HepG2 (cell line): Measurements from ENCODE around the gene SMTN. TPM values are rescaled to one million over a fixed set of nuclear protein-coding genes. Genes with fewer than 3 reads are reported as not detected.

ENCODE experiments used
- ARNT2 ChIP-seq: sonication (generic); formaldehyde crosslinking; IDR thresholded peaks from 2 replicates; pipeline ENCODE4 v1.8.0; 2022; ENCODE audit warnings: mild to moderate bottlenecking, low read depth, missing genetic modification reagents, moderate library complexity
- CREM ChIP-seq, 2 experiments: sonication (generic) in 1 of 2; formaldehyde crosslinking in 1 of 2; IDR thresholded peaks; 2 replicates each; pipeline versions ENCODE4 v1.4.0 to v1.6.1; 2016 to 2020; ENCODE audit warnings: antibody characterized with exemption in 1 of 2, mild to moderate bottlenecking in 1 of 2, missing genetic modification reagents in 1 of 2
- DMAP1 ChIP-seq: IDR thresholded peaks from 2 replicates; pipeline ENCODE4 v1.6.1; 2016
- ETV5 ChIP-seq: IDR thresholded peaks from 2 replicates; pipeline ENCODE4 v1.6.1; 2018; ENCODE audit warnings: missing biosample characterization, missing genetic modification reagents, inconsistent platforms, borderline replicate concordance
- HNF4A ChIP-seq: sonication (generic); formaldehyde crosslinking; IDR thresholded peaks from 2 replicates; pipeline ENCODE4 v1.4.0; 2020; ENCODE audit warnings: missing genetic modification reagents
- MIXL1 ChIP-seq: IDR thresholded peaks from 2 replicates; pipeline ENCODE4 v1.6.1; 2016
- NCOR1 ChIP-seq: fragments of 200-600 bp; sonication (generic); IDR thresholded peaks from 2 replicates; pipeline ENCODE4 v1.7.0; 2017; ENCODE audit warnings: antibody characterized with exemption, low read length, borderline replicate concordance
- PHF8 ChIP-seq: sonication (generic); formaldehyde crosslinking; IDR thresholded peaks from 2 replicates; pipeline ENCODE4 v1.5.0; 2020; ENCODE audit warnings: missing genetic modification reagents
- RARA ChIP-seq: IDR thresholded peaks from 2 replicates; pipeline ENCODE4 v1.6.1; 2016; ENCODE audit warnings: missing genetic modification reagents, missing compliant biosample characterization
- SMAD1 ChIP-seq: sonication (generic); formaldehyde crosslinking; IDR thresholded peaks from 2 replicates; pipeline ENCODE4 v1.4.0; 2020; ENCODE audit warnings: missing genetic modification reagents, low read depth, mild to moderate bottlenecking, borderline replicate concordance
- SP2 ChIP-seq: sonication (generic); formaldehyde crosslinking; IDR thresholded peaks from 2 replicates; pipeline ENCODE4 v1.5.1; 2020; ENCODE audit warnings: mild to moderate bottlenecking, missing genetic modification reagents
- TEAD2 ChIP-seq: sonication (generic); formaldehyde crosslinking; IDR thresholded peaks from 2 replicates; pipeline ENCODE4 v1.9.0; 2021; ENCODE audit warnings: missing genetic modification reagents
- ZIK1 ChIP-seq: sonication (generic); formaldehyde crosslinking; IDR thresholded peaks from 2 replicates; pipeline ENCODE4 v1.5.0; 2020; ENCODE audit warnings: mild to moderate bottlenecking, low read depth, missing genetic modification reagents, borderline replicate concordance
- ZNF18 ChIP-seq: sonication (generic); formaldehyde crosslinking; IDR thresholded peaks from 2 replicates; pipeline ENCODE4 v1.8.0; 2022; ENCODE audit warnings: mild to moderate bottlenecking, missing genetic modification reagents; ENCODE audit not compliant: insufficient replicate concordance
- ZNF280B ChIP-seq: sonication (generic); formaldehyde crosslinking; IDR thresholded peaks from 2 replicates; pipeline ENCODE4 v1.5.0; 2020; ENCODE audit warnings: missing genetic modification reagents, mild to moderate bottlenecking, borderline replicate concordance
- ZNF333 ChIP-seq: sonication (generic); formaldehyde crosslinking; IDR thresholded peaks from 2 replicates; pipeline ENCODE4 v1.4.0; 2020; ENCODE audit warnings: mild to moderate bottlenecking, missing genetic modification reagents, borderline replicate concordance
- ZNF460 ChIP-seq: sonication (generic); formaldehyde crosslinking; IDR thresholded peaks from 2 replicates; pipeline ENCODE4 v1.5.1; 2020; ENCODE audit warnings: missing genetic modification reagents, mild to moderate bottlenecking, borderline replicate concordance
- ZNF501 ChIP-seq: sonication (generic); formaldehyde crosslinking; IDR thresholded peaks from 2 replicates; pipeline ENCODE4 v1.5.1; 2020; ENCODE audit warnings: mild to moderate bottlenecking, moderate library complexity, missing genetic modification reagents
- ZNF709 ChIP-seq: sonication (generic); formaldehyde crosslinking; IDR thresholded peaks from 2 replicates; pipeline ENCODE4 v1.5.0; 2020; ENCODE audit warnings: mild to moderate bottlenecking, missing genetic modification reagents
- ZSCAN21 ChIP-seq: sonication (generic); formaldehyde crosslinking; IDR thresholded peaks from 2 replicates; pipeline ENCODE4 v1.8.0; 2022; ENCODE audit warnings: mild to moderate bottlenecking, missing genetic modification reagents, moderate library complexity, borderline replicate concordance
- polyA plus RNA-seq, 8 experiments: library from polyadenylated mRNA; depleted of rRNA in 3 of 8; stranded (reverse) in 7 of 8; unstranded in 1 of 8; fragments of >200 nt; fragmentation: Illumina TruSeq in 4 of 8; extraction: Trizol in 4 of 8; gene quantifications; 2 replicates each; pipeline versions ENCODE4 v1.2.1 to v1.2.3, GENCODE V29; 2011 to 2016; ENCODE audit warnings: low read depth in 4 of 8, missing spikeins in 1 of 8, mixed read lengths in 1 of 8; ENCODE audit not compliant: insufficient read depth in 1 of 8
- total RNA-seq, 5 experiments: library from RNA; depleted of rRNA; stranded (reverse); fragments of >200 nt; fragmentation: Illumina TruSeq; extraction: Trizol; gene quantifications; 2 replicates each; pipeline ENCODE4 v1.2.3, GENCODE V29; 2016; ENCODE audit warnings: low read depth in 1 of 5
- TF ChIP-seq, protein P1 (sequence below): sonication (generic); formaldehyde crosslinking; IDR thresholded peaks from 2 replicates; pipeline ENCODE4 v1.5.1; 2020; ENCODE audit warnings: mild to moderate bottlenecking, missing genetic modification reagents, moderate library complexity
- TF ChIP-seq, protein P2 (sequence below): sonication (generic); formaldehyde crosslinking; IDR thresholded peaks from 2 replicates; pipeline ENCODE4 v1.4.0; 2020; ENCODE audit warnings: mild to moderate bottlenecking, missing genetic modification reagents

The SMTN gene
- total and polyA plus RNA-seq, 2 of the 13 experiments (the other 11 are each of a cell fraction or from before 2014, with no cell fraction given) = 14.7 to 26.1 TPM

- TF ChIP-seq, protein P1, sequence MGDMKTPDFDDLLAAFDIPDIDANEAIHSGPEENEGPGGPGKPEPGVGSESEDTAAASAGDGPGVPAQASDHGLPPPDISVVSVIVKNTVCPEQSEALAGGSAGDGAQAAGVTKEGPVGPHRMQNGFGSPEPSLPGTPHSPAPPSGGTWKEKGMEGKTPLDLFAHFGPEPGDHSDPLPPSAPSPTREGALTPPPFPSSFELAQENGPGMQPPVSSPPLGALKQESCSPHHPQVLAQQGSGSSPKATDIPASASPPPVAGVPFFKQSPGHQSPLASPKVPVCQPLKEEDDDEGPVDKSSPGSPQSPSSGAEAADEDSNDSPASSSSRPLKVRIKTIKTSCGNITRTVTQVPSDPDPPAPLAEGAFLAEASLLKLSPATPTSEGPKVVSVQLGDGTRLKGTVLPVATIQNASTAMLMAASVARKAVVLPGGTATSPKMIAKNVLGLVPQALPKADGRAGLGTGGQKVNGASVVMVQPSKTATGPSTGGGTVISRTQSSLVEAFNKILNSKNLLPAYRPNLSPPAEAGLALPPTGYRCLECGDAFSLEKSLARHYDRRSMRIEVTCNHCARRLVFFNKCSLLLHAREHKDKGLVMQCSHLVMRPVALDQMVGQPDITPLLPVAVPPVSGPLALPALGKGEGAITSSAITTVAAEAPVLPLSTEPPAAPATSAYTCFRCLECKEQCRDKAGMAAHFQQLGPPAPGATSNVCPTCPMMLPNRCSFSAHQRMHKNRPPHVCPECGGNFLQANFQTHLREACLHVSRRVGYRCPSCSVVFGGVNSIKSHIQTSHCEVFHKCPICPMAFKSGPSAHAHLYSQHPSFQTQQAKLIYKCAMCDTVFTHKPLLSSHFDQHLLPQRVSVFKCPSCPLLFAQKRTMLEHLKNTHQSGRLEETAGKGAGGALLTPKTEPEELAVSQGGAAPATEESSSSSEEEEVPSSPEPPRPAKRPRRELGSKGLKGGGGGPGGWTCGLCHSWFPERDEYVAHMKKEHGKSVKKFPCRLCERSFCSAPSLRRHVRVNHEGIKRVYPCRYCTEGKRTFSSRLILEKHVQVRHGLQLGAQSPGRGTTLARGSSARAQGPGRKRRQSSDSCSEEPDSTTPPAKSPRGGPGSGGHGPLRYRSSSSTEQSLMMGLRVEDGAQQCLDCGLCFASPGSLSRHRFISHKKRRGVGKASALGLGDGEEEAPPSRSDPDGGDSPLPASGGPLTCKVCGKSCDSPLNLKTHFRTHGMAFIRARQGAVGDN (CRISPR knock-in tag) = peak; percentile 87
- TF ChIP-seq CREM (IDR thresholded peaks at IDR 0.05) (peak; percentile 25; the same call in 1 of the 2 replicates), CREM (CRISPR knock-in tag; IDR thresholded peaks at IDR 0.05) (no peak), MIXL1 (peak; percentile 65; the same call in 1 of the 2 replicates), ETV5 (CRISPR knock-in tag) (peak; percentile 69), PHF8 (CRISPR knock-in tag) (0 out of 2 replicates have a peak, but pooled peaks have one; percentile 28), SP2 (peak; percentile 88), ZNF18 (CRISPR knock-in tag) (peak; percentile 64), ZIK1 (CRISPR knock-in tag) (0 out of 2 replicates have a peak, but pooled peaks have one; percentile 31), ZSCAN21 (CRISPR knock-in tag) (0 out of 2 replicates have a peak, but pooled peaks have one; percentile 63), TEAD2 (CRISPR knock-in tag) (no peak), ZNF501 (CRISPR knock-in tag) (0 out of 2 replicates have a peak, but pooled peaks have one; percentile 18), ZNF709 (peak; percentile 83; the same call in 1 of the 2 replicates), ZNF280B (no peak), NCOR1 (peak; percentile 61; the same call in 1 of the 2 replicates), ARNT2 (CRISPR knock-in tag) (0 out of 2 replicates have a peak, but pooled peaks have one; percentile 28), DMAP1 (CRISPR knock-in tag) (peak; percentile 42), RARA (CRISPR knock-in tag) (peak; percentile 44), ZNF333 (CRISPR knock-in tag) (0 out of 2 replicates have a peak, but pooled peaks have one; percentile 51), HNF4A (CRISPR knock-in tag) (peak; percentile 91), ZNF460 (CRISPR knock-in tag) (no peak), SMAD1 (CRISPR knock-in tag) (peak; percentile 81; the same call in 1 of the 2 replicates)
- TF ChIP-seq, protein P2, sequence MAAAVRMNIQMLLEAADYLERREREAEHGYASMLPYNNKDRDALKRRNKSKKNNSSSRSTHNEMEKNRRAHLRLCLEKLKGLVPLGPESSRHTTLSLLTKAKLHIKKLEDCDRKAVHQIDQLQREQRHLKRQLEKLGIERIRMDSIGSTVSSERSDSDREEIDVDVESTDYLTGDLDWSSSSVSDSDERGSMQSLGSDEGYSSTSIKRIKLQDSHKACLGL = 0 out of 2 replicates have a peak, but pooled peaks have one; percentile 29
These were observed 1.9 kb upstream of the SMTN start (continued) for GRCh38 chr22:31079095-31079642.
